Stimulated activated CD8-positive, alpha-beta memory T cell treated with anti-CD3 and anti-CD28 coated beads, Interleukin-15, amount 100 ng/mL, for 24 hours (primary cell): Measurements from ENCODE around the gene TTC3.

ENCODE experiments used
- DNase-seq: peaks from one replicate; pipeline ENCODE4 v3.0.0-alpha.2; 2020; ENCODE audit warnings: low read depth

The TTC3 gene

DNA sequence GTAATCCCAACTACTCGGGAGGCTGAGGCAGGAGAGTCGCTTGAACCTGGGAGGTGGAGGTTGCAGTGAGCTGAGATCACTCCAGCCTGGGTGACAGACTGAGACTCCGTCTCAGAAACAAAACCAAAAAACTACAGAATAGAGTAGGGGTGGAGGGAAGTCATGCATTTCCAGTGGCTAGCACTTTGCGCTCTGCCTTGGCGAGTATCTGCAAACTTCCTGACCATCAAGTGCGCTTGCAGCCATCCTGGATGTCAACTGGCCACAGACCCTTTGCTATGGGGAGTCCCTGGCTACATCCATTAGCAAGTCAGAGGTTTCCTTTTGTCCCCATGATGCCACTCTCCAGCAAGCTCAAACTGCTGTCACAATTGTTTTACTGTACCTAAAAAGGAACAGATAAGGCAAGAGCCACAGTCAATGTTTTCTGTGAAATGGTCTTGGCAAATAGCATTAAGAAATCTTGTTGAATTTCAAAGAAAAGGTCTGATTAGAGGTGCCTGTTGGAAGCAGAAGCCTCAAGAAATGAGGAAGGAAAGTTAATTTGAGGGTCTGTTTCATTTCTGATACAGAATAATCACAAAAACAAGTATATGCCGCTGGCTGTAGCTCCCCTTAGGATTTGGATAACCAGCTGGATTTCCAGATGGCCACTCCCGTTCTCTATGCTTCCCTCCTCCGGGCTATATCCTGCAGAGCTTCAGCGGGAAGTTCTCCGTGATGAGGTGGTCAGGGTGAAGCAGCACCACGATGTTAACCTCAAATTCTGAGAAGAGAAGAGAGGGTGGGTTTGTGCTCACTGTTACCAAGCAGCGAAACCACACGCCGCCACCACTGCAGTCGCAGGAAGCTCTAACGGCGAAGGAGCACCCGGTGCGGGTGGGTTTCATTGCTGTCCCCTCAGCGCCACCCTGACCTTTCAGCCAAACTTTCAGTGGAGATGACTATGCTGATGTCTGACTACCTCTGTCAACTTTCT lies 152.1 kb downstream of the TTC3 start:
- DNase-seq, result peak; percentile 29

- no peak for DNase-seq
Observed at GRCh38 chr21:37226041-37226920, 153.2 kb downstream of the TTC3 start.

DNA sequence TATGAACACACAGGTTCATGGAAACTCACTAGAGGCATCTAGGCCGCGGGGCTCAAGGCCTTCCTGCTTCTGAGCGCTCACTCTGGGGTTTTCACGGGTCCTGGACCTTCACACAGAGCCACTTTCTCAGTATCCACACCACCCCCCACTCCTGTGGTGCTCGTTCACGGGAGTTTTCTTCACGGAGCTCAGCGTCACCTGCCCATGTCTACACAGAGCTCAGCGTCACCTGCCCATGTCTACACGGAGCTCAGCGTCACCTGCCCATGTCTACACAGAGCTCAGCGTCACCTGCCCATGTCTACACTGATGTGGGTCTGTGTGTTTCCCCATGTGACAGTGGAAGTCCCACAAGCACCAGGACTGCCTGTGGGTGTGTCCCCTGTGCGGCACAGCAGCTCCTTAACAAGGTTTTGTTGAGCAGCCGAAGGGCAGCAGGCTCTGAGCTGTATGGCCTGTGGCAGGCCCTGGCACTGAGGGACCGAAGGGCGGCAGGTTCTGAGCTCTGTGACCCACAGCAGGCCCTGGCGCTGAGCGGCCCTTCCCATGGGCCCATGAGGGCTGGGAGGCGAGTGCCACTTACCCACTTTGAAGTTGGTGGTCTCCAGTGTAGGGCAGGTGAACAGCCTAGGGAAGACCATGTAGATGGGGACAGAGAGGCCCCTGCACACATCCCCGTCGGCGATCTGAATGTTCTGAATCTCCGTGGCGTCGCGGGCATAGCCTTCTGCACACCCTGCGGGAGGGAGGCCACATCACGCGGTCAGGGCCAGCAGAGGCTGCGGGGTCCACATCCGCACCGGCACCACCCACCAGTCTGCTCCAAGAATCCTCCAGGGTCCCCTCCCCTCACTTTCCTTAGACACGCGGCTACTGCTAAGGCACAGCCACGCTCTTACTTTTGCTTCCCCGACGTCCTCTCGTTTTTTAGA lies 154.3 kb downstream of the TTC3 start:
- no peak for DNase-seq

DNA sequence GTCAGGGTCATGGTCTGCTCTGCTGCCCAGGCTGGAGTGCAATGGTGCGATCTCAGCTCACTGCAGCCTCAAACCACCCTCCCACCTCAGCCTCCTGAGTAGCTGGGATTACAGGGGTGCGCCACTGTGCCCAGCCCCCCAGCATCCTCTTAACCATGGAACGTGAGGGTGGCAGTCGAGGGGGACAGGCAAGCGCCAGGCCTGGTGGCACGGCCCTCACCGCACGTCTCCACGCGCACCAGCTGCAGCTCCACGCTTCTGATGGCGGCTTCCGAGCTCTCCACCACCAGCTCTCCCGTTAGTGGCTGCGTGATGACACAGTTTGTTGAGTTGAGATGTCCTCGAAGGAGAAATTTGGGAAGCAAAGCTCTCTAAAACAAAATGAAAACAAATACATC lies 154.9 kb downstream of the TTC3 start:
- DNase-seq, result no peak

DNA sequence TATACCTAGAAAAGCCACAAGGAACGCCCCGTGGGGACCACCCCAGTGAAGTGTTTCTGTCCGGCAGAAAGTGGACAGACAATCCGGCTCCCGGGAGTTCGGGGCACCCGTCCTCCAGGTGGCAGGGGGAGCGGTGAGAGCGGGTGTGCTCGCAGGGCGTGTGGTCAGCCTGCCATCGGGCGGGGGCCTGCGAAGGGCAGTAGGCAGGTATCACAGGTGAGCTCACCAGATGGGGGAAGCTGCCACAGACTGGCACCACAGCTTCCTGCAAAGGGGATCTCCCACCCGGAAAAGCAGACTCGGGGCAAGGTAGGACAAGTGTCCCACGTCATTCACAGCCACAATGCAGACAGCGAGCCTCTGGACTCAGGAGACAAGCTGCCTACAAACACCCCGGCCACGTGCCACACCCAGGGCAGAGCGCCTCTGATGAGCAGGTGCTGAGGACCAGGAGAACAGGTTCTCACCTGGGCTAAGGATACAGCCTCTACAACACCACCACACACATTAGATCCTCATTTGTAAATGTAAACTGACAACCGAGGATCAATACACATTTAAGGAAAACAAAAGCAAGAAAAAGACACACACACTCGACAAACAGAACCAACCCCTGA lies 157.7 kb downstream of the TTC3 start:
- DNase-seq, result no peak

GRCh38 chr21:37231249-37231645 lies 158.2 kb downstream of the TTC3 start:
- no peak for DNase-seq

DNA sequence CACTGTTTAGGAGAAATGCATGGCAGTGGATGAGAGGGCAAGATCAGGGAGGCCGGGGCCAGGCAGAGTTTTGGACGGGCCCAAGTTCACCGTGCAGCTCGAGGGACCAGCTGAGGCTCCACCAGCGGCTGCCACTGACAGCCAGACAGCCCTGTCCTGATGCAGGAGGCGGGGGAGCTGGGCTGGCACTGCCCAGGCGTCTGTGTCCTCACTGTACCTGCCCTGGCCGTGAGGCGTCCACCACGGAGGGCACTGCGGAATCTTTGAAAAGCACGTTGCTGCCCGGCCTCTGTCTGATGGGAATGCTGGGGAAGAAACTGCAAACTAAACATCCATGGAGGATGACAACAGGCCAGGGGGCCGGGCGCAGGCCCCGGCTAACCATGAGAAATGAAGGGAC lies 158.6 kb downstream of the TTC3 start:
- no peak for DNase-seq

GRCh38 chr21:37232274-37233018 lies 159.4 kb downstream of the TTC3 start:
- no peak for DNase-seq

DNA sequence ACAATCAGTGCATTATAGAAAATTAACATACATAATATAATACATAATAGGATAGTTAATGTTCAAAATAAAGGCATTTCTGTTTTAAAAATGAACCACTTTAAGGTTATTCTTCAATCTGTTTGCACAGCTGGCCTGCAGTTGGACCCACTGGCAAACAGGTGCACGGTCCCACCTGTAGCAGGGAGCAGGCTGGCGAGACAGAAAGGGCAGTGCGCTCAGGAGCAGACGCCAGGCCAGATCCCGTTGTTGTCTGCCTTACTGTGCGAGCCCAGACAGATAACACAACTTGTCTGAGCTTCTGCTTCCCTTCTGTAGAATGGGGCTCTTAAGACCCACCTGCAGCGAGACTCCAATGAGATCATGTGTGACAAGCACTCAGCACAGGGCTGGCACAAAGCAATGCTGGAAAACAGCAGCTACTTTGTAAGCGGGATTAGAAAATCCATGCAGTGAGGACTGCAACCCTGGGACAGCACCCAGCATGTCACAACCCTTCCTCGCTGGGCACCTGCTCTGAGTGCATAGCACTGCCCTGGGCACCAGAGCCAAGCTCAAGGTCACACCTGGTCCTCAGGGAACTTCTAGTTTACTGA lies 160.6 kb downstream of the TTC3 start:
- DNase-seq, result no peak

- no peak for DNase-seq
Observed at GRCh38 chr21:37237346-37237745, 164.3 kb downstream of the TTC3 start.

DNA sequence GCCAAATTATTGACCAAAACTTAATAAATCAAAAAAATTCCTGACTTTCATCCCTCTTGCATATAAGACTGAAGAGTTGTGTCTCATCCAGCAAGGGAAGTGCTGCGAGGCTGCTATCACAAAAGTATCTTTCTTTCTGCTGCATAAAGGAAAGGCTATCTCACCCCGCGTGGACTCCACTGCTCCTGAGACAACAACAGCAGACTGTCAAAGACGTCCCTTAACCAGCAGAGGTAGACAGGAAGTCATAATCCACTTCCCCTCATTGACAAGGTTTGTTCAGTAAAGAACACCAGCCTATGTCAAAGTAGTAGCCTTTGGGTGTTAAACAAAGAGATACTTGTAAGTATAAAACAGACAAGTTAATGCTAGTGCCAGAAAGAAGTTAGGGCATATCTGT lies 164.7 kb downstream of the TTC3 start:
- no peak for DNase-seq

DNA sequence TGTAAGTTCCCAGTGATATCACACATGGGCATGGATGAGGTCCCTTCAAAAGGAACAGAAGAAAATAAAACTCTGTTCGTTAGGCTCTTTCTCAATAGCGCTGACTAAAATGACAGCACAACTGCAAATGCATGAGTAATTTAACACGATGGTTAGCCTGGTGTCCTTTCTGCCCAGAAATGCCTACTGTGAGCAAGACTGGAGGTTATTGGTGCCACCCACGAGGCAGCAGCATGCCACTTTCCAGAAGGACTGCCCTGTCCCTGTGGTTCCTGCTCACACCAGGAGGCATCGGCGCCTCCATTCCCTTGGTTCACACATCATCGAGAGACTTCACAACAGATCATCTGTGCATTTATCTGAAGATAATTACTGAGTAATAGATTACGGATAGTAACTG lies 167.9 kb downstream of the TTC3 start:
- DNase-seq, result no peak

- no peak for DNase-seq
Observed at GRCh38 chr21:37241426-37241825, 168.4 kb downstream of the TTC3 start.

DNA sequence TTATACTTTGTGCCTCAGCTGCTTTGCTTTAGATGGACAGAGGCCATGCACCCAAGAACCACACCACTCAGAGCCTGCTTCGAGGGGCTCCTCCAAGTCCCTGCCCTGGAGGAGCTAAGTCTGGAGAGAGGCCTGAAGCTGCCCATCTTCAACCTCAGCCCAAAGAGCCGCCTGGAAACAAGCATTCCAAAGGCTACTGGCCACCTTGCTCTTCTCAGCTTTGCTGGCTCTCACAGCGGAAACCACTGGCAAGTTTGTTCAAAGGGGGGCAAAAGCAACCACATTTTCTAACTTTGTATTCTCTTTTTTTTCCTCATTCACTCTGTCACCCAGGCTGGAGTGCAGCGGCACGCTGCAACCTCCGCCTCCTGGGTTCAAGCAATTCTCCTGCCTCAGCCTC lies 170.9 kb downstream of the TTC3 start:
- no peak for DNase-seq

DNA sequence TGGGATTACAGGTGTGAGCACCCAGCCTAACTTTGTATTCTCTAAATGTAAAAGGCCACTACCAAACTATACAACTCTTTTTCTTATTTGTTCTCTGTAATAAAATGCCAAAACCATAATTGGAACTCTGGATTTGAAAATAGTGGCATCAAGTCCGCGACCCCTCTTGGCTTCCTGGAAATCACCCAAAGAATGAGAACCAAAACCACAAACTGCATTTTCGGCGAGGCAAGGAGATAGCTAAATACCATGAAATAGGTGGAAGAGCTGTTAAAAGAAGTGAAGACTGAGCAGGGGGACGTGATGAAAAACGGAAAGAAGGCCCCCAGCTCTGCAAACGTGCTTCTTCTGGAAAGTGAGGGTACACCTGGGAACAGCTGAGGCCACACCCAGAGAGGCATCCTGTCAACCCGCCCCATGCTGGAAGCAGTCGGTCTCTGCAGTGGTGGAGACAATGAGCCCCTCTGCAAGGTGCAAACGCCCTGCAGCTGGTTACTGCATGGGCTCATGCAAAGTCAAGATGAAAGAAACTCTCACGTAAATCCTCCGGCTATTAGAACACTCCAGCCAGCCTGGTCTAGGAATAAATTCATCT lies 171.5 kb downstream of the TTC3 start:
- no peak for DNase-seq

GRCh38 chr21:37245151-37245550 lies 172.1 kb downstream of the TTC3 start:
- DNase-seq, result no peak

DNA sequence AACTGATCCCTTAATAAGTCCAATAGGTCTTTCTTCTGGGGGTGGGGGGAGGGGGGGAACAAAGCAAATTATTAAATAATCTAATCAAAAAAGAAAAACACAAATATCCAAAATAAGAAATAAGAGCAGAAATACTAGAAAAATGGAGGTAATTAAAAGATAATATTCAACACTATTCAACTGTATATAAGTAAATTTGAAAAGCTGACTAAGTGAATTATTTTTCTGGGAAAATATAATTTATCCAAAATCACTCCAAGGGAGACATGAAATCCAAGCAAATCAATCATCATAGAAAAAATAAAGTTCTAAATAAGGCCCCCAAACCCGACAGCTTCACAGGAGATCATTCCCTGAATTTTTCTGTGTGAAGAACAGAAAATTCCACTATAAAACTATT lies 175.2 kb downstream of the TTC3 start:
- no peak for DNase-seq

DNA sequence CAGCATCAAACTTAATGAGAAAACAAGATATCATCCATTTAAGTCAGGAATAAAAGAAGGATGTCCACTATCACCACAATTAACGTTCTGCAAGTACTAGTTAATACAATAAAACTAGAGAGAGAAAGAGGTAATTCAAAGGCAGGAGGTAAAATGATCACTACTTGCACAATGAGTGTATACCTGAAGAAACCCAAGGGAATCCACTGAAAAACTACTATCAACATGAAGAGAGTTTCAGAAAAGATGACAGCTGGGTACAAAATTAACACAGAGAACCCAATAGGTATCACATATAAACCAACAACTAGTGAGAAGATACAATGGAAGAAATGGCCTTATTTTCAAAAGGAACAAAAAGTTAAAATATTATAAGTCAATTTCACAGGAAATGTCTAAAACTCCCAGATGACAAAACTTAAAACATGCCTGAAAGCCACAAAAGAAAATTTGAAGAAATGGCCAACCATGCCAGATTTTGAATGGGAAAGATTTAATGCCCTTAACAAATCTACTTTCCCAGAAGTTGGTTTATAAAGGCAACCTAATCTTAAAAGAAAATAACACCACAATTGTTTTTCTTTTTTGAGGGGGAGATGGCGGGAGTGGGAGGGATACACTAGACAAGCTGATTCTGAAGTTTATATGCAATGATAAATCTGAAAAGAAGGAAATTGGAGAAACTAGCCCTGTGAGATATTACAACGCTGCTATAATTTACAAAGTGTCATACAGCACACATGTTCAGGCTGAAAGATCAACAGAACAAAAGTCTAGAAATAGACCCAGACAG lies 176.3 kb downstream of the TTC3 start:
- DNase-seq, result no peak

GRCh38 chr21:37251294-37251634 lies 178.2 kb downstream of the TTC3 start:
- no peak for DNase-seq
